Measurements from ENCODE around the gene MRPL28.
"Not testable (repeated sequence)": the region's sequence is repeated elsewhere in the genome, so short reads cannot be mapped to it uniquely, and the experiment has no call there.

The MRPL28 gene

DNA sequence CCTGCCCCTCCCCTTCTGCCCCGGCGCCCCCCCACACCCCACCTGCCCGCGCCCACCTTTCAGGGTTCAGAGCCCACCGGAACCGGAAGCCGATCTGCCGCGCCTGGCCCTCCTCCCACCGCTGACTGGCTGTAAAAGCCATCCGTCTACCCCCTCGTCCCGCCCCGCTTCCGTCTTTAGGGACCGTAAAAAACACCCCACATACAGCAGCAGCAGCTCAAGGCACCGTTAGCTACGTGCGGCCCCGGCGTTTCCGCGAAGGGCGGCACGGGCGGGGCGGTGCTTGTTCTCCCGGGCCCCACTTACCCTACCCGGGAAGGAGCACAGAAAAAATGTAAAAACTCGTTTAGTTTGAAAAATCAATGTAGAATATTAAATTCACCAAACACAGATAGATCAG, at the start of gene MRPL28:
TSS of gene MRPL28 (minus strand) at position 96 of the 400 bp plus-strand sequence. CDS start 320 bp downstream, outside the sequence.
- peak; percentile 93 for DNase-seq

DNA sequence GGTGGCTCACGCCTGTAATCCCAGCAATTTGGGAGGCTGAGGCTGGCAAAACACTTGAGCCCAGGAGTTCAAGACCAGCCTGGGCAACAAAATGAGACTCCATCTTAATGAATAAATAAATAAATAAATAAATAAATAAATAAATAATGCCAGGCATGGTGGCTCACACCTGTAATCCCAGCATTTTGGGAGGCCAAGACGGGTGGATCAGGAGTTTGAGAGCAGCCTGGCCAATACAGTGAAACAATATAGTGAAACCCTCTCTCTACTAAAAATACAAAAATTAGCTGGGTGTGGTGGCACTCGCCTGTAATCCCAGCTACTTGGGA, 44.8 kb upstream of the MRPL28 start:
- DNase-seq = not testable (repeated sequence)

DNA sequence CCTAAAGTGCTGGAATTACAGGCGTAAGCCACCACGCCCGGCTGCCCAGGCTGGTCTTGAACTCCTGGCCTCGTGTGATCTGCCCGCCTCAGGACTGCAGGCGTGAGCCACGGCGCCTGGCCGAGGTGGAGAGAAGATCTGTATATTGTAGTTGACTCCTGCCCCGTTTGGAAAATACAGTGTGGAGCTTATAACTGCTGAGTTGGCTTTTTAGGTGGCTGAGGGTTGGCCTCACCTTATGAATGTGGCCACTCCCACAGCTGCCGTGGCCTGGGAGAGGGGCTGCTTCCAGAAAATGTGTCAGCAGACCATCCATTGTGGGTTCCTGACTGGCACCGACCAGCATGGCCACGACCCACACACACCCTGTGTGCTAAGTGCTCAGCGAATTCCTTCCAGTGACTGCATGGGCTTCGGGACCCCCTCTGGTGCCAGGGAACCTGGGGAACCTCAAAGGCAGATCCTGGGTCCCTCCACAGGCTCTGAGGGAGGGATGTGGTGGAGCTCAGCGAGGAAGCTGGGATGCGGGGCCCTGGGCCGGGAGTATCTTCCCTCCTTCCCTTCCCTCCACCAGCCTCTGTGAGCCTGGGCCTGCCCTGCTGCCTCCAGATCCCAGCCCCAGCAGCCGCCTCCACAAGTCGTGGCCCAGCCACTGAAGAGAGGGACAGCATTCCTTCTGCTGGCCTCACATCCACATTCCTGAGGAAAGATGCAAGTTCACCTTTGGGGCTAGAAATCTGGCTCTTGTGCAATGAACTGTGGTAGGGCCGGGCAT, 44.2 kb upstream of the MRPL28 start:
- no peak for DNase-seq

DNA sequence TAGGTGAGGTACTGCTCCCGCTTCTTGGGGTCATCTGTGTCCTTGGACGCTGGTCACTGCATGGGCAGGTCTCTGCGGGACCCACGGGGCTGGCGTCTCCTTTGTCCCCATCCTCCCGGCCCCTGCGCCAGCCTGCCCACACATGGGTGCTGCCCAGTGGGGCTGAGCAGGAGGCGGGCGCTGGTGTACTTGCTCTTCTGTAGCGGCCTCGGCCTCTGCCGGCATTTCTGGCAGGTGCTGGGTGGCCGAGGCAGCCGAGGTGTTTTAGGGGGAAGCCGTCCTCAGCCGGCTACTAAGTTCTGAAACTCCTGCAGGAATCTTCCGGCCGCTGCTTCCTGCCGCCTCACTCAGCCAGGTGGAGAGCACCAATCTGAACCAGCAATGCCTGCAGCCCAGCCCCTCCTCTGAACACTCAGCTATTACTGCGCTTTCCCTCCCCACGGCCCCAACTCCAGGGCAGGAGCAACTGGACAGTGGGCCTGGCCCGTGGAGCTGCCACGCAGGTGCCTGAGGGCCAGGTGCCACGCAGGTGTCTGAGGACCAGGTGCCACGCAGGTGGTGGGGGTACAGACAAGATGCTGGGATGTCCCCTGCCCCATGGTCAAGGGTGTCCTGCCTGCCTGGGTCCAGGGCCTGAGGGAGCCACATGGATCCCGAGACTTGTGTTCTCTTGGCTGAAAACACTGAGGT, 41.4 kb upstream of the MRPL28 start:
- no peak for DNase-seq

DNA sequence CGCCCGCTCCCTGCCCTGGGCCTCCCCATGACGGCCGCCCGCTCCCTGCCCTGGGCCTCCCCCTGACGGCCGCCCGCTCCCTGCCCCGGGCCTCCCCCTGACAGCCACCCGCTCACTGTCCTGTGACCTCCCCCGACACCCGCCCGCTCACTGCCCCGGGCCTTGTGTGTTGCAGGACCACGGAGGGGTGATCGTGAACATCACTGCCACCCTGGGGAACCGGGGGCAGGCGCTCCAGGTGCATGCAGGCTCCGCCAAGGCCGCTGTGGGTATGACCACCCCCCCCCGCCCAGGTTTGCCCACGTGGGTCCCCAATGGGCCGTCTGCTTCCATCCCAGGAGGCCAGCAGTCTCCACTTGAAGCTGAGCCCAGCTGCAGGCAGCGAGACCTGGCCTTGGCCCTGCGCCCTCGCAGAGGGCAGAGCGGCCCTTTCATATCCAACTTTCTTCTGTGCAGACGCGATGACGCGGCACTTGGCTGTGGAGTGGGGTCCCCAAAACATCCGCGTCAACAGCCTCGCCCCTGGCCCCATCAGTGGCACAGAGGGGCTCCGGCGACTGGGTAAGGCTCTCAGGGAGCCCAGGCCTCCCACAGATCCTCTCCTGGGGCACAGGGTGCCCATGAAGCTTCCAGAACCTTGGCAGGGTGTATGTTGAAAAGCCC, 40.3 kb upstream of the MRPL28 start:
- no peak for DNase-seq

DNA sequence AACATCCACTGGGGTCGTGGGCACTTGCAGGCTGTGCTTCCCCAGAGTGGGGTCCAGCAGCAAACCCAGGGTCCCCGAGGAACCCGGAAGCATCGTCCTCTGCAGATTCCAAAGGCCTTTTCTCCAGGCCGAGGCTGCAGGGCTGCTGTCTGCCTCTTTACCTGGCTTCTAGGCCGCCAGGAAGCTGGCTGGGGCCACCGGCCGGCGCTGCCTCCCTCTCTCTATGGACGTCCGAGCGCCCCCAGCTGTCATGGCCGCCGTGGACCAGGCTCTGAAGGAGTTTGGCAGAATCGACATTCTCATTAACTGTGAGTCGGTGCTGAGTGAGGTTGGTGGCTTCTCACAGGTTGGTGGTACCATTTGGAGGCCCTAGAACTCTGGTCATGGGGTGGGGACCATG, 36.9 kb upstream of the MRPL28 start:
- no peak for DNase-seq

DNA sequence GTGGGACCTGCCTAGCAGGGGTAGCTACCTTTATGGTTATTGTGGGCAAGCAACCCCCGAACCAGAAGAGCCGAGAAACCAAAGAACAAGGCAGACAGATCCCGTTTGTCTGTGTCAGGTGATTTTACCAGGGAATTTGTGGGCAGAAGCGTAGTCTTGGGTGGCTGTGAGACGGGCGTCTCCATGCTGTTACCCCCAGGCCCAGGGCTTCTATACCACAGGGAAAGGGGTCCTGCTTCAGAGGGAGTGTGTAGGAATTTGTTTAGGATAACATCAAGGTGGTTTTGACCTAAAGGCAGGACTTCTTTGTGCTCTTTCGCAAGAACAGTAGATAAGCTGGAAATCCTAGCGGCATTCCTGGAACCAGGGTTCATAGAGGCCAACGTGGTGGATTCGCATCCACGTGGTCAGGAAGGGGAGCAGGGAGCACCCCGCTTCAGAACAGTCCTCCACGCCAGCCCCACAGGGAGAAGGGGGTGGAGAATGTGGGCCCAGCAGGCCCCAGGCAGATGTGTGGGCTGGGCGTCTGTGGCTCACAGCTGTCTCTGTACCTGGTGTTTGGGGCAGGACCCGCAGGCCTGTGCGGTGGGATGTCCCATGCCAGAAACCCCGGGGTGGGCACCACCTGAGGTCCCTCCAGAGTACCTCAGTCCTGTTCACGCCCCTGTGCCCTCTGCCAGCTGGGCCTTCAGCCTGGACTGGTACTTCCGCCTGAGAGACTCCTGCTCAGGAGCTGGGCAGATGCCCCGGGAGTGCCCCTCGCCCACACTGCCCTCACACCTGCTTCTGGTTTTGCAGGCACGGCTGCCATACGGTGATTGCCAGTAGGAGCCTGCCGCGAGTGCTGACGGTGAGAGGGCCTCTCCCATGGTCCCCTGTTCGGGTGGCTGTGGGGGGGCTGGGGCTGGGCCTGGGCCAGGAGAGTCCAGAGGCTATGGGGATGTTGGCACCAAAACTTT, 35.5 kb upstream of the MRPL28 start:
- DNase-seq = no peak

DNA sequence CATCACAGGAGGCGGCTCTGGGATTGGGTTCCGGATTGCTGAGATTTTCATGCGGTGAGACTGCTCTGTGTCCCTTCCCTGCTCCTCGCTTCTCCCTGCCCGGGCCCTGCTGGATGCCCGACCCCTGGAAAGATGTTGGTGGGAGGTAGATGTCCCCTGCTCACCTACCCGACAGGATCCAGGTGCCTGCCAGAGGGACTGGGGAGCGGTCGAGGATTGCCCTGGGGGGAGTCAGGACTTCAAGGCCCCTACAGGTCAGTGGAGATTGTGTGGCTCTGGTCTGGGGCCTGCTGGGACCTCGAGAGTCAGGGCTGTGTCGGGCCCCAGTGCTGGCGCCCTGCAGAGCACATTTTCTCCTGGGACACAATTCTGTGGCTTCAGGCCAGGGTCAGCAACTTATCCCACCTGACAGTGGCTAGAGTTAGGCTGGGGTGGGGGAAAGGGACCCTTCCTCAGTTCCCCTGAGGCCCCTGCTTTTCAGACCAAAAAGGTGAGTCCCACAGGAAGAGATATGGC, 34.7 kb upstream of the MRPL28 start:
- no peak for DNase-seq

DNA sequence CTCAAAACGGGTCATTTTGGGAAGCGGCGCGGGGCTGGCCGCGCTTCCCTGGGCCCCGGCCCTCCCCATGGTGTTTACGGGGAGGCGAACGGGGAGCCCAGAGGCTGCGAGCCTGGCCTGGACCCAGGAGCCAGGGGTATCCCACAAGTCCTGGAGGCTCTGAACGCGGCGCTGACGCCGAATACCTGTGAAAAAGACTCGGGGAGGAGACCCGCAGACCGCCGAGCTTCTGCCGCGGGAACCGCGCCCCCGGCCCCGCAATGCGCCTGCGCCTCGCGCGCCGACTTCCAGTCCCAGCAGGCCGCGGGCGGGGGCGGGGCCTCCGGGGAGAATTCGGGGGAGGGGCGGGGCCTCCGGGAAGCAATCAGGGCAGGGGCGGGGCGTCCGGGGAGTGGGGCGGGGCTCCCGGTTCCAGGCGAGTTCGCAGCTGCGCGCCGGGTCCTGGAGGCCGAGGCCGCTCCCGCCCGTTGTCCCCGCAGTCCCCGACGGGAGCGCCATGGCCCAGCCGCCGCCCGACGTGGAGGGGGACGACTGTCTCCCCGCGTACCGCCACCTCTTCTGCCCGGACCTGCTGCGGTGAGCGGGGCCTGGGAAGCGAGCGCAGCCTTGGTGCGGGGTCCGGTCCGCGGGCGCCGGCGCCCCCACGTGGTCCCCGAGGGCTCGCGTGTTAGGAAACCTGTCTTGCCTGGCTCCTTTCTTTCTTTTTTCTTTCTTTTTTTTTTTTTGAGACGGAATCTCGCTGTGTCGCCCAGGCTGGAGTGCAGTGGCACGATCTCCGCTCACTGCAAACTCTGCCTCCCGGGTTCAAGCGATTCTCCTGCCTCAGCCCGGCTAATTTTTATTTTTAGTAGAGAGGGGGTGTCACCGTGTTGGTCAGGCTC, 31.4 kb upstream of the MRPL28 start, which contains the start of gene DECR2:
TSS of gene DECR2 (plus strand) at position 418 of the 881 bp plus-strand sequence. CDS start at position 497, 79 bp downstream.
- peak; percentile 60 for DNase-seq

DNA sequence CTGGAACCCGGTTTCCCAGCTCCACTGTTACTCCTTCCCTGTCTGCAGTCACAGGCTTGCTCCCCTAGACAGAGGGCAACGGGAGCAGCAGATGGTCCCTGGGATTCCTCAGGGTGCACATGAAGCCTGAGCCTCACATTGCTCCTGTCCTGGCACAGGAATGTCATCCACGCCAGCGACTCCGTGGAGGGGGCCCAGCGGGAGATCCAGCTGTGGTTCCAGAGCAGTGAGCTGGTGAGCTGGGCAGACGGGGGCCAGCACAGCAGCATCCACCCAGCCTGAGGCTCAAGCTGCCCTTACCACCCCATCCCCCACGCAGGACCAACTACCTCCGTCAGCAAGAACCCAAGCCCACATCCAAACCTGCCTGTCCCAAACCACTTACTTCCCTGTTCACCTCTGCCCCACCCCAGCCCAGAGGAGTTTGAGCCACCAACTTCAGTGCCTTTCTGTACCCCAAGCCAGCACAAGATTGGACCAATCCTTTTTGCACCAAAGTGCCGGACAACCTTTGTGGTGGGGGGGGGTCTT, 29.8 kb upstream of the MRPL28 start:
- no peak for DNase-seq

DNA sequence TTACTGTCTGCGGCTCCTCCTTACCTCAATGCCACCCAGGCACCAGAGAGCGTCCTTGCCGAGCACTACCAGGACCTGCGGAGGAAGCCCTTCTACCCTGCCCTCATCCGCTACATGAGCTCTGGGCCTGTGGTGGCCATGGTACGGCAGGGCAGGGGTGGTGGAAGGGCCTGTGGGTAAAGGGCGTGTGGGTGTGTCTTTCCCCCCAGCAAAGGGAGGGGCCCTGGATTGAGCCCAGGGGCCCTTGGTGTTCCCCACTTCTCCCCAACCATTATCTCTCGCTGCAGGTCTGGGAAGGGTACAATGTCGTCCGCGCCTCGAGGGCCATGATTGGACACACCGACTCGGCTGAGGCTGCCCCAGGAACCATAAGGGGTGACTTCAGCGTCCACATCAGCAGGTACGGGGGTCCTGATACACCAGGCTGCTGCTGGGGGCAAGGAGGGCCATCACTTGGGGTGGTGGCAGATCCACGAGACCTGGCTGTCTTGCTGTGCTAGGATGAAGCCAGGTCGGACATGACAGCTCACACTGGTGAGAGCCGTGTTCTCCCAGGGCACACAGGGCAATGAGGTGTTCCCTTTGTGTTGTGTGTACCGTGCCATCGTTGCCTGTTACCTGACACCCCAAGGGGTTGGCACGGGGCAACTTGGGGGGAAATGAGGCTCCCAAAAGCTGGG, 29.1 kb upstream of the MRPL28 start:
- DNase-seq = no peak

DNA sequence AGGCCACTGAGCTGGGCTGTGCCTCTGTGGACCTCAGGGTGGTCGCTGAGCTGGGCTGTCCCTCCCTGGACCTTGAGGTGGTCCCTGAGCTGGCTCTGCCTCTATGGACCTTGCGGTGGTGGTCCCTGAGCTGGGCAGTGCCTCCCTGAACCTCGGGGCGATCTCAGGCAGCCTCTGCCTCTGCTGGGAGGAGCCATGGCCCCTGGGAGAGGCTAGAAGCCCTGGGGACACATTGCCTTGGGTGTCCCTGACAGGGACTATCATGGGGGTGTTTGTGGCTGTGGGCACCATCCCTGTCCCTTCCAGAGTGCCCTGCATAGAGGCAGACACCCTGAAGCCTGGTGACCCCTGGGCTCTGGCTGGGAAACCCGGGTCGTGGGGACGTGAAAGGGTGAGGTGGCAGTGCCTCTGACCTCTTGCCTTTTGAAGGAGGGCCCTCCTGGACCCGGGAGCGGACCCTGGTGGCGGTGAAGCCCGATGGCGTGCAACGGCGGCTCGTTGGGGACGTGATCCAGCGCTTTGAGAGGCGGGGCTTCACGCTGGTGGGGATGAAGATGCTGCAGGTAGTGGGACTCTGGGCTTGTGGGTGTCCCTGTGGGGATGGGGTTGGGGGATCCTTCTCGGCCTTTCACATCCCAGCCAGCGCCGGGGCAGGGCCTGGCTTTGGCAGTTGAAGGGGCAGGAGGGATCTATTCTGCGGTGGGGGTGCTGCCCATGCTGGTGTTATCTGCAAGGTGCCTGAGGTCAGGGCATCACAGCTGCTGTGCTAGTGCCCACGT, 28.4 kb upstream of the MRPL28 start:
- DNase-seq = no peak

DNA sequence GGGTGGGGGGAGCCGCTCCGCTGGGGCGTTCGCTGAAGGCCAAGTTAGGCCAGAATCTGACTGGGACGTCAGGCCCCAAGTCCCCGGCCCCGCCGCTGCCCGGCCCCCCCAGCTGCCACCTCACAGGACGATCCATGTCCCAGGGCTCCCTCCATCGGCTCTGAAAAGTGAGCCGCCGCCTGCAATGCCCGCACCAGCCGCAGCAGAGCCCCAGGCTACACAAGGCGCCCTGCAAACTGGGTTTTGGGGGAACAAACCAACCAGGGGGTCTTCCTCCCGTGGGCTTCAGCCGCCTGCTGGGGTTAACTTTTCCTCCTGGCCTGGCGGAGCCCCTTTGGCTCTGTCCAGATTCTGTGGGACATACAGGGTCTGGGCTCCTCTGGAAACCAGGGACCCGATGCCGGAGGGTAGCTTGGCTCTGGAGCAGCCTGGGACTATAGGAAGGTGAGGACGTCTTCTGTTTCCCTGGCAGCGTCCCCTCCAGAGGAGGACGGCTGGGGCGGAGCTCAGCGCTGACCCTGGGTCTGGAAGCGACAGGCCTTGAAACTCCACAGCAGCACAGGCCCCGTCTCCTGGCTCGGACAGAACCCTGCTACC, 27.5 kb upstream of the MRPL28 start:
- DNase-seq = no peak

DNA sequence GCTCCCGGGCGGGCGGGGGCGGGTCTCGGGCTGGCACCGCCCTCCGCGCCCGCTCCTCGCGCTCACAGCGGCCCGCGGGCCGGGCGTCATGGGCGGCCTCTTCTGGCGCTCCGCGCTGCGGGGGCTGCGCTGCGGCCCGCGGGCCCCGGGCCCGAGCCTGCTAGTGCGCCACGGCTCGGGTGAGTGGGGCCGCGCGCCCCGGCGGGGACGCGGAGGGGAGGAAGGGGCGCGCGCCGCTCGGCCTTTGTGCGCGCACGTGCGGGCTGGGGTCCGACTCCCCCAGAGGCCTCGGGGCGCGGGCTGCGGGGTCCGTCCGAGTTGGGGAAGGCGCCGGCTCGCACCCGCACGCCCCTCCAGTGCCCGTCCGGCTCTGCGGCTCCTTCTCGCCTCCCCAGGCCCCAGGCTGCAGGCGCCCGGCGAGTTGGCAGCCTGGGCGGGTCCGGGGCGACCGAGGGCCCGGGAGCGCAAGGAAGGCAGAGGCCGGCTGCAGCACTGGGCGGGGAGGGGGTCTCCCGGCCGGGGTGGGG, 26.9 kb upstream of the MRPL28 start, which contains the start of gene NME4:
TSS of gene NME4 (plus strand) at position 65 of the 527 bp plus-strand sequence. CDS start at position 89, 24 bp downstream.
- DNase-seq = no peak

DNA sequence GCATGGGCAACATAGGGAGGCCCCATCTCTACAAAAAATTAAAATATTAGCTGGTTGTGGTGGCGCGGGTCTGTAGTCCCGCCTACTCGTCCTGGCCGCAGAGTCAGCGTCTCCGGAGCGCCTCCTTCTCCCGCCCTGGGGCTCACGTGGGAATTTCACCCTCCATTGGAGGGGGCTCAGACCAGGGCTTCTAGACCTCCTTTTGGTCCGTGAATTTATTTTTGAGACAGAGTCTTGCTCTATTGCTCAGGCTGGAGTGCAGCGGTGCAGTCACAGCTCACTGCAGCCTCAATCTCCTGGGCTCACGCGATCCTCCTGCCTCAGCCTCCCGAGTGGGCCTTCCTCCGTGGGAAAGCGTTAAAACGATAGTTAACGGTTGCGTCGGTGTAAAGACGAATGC, 26.3 kb upstream of the MRPL28 start:
- peak; percentile 64 for DNase-seq

DNA sequence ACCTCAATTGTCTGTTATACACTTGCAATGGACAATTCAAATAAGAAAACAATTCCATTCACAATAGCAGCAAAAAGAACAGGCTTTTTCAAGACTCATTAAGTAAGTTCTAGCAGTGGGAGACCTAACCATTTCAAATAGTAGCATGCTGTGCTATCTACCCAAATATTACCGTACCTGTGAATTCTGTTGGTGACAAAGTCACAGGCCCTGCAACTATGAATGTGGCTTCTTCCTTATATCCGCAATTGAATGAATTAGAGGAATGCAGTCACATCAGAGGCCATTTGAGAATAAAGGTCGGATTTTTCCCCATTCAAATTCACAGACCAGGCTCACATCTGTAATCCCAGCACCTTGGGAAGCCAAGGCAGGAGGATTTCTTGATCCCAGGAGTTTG, 25.9 kb upstream of the MRPL28 start:
- peak; percentile 29 for DNase-seq

DNA sequence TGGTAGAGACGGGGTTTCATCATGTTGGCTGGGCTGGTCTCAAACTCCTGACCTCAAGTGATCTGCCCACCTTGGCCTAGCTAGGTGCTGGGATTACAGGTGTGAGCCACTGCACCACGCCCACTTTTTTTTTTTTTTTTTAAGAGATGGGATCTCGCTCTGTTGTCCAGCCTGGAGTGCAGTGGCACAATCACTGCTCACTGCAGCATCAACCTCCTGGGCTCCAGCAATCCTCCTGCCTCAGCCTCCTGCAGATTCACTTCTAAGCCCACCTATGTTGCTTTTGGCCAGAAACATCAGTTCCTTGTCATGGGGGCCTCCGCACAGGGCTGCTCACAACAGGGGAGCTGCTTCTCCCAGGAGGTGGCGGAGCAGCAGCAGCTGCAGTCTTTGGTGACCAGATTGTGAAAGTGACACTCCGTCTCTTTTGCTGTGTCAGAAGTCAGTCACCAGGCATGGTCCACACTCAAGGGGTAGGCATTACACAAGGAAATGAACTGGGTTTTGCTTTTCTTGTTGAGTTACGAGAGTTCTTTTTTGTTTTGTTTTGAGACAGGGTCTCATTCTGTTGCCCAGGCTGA, 22.2 kb upstream of the MRPL28 start:
- no peak for DNase-seq

DNA sequence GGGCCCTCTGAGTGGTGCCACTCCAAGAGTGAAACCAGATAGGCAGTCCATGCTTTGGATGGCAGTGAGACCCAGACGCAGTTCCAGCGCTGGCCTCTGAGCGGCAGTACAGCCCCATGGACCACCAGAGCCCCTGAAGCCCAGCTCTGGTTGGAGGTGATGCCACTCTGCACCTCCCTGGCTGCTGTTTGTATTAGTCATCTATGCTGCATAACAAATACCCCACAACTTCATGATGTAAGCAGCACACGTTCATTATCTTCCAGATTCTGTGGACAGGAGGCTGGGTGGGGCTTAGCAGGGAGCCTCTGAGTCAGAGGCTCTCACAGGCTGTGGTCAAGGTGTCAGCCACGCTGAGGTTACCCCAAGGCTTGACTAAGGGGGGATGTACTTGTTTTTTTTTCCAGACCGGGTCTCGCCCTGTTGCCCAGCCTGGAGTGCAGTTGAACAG, 21.6 kb upstream of the MRPL28 start:
- DNase-seq = peak; percentile 20
